HepG2 (cell line): ENCODE data around the gene BHLHE23. TPM values are rescaled to one million over a fixed set of nuclear protein-coding genes. Genes with fewer than 3 reads are reported as not detected.
A peak's percentile ranks its signal among the peaks of the same experiment; 100 is the strongest.

ENCODE experiments used
- KAT2B ChIP-seq: fragments of 150-350 bp; IDR thresholded peaks from 2 replicates; pipeline ENCODE4 v1.6.1; 2014; ENCODE audit warnings: low read depth, low read length, borderline replicate concordance
- NR2C2 ChIP-seq: sonication (generic); formaldehyde crosslinking; IDR thresholded peaks from 2 replicates; pipeline ENCODE4 v1.4.0; 2020; ENCODE audit warnings: missing genetic modification reagents, mild to moderate bottlenecking, moderate library complexity, borderline replicate concordance
- PAX8 ChIP-seq: sonication (generic); formaldehyde crosslinking; IDR thresholded peaks from 2 replicates; pipeline ENCODE4 v1.8.0; 2022; ENCODE audit warnings: mild to moderate bottlenecking, missing genetic modification reagents, borderline replicate concordance
- PHF20 ChIP-seq: sonication (generic); formaldehyde crosslinking; IDR thresholded peaks from 2 replicates; pipeline ENCODE4 v1.5.0; 2020; ENCODE audit warnings: mild to moderate bottlenecking, missing genetic modification reagents
- PRPF4 ChIP-seq: fragments of 200-400 bp; formaldehyde crosslinking; IDR thresholded peaks from 2 replicates; pipeline ENCODE4 v1.6.1; 2016; ENCODE audit warnings: low read length, low read depth; ENCODE audit not compliant: poor library complexity, severe bottlenecking
- SMAD9 ChIP-seq: sonication (generic); formaldehyde crosslinking; IDR thresholded peaks from 2 replicates; pipeline ENCODE4 v1.5.1; 2020; ENCODE audit warnings: mild to moderate bottlenecking, missing genetic modification reagents
- ZFY ChIP-seq: sonication (generic); formaldehyde crosslinking; IDR thresholded peaks from 2 replicates; pipeline ENCODE4 v1.4.0; 2020; ENCODE audit warnings: missing genetic modification reagents
- ZNF160 ChIP-seq: sonication (generic); formaldehyde crosslinking; IDR thresholded peaks from 2 replicates; pipeline ENCODE4 v1.8.0; 2022; ENCODE audit warnings: mild to moderate bottlenecking, inconsistent platforms, missing genetic modification reagents
- ZNF275 ChIP-seq: sonication (generic); formaldehyde crosslinking; IDR thresholded peaks from 2 replicates; pipeline ENCODE4 v1.8.0; 2022; ENCODE audit warnings: missing genetic modification reagents, mild to moderate bottlenecking, inconsistent platforms, borderline replicate concordance
- polyA plus RNA-seq, 8 experiments: library from polyadenylated mRNA; depleted of rRNA in 3 of 8; stranded (reverse) in 7 of 8; unstranded in 1 of 8; fragments of >200 nt; fragmentation: Illumina TruSeq in 4 of 8; extraction: Trizol in 4 of 8; gene quantifications; 2 replicates each; pipeline versions ENCODE4 v1.2.1 to v1.2.3, GENCODE V29; 2011 to 2016; ENCODE audit warnings: low read depth in 4 of 8, missing spikeins in 1 of 8, mixed read lengths in 1 of 8; ENCODE audit not compliant: insufficient read depth in 1 of 8
- total RNA-seq, 5 experiments: library from RNA; depleted of rRNA; stranded (reverse); fragments of >200 nt; fragmentation: Illumina TruSeq; extraction: Trizol; gene quantifications; 2 replicates each; pipeline ENCODE4 v1.2.3, GENCODE V29; 2016; ENCODE audit warnings: low read depth in 1 of 5
- TF ChIP-seq, protein P1 (sequence below): IDR thresholded peaks from 2 replicates; pipeline ENCODE4 v1.6.1; 2018; ENCODE audit warnings: missing genetic modification reagents

BHLHE23 gene
- total and polyA plus RNA-seq, 2 of the 13 experiments (the other 11 are each of a cell fraction or from before 2014, with no cell fraction given): not detected

DNA sequence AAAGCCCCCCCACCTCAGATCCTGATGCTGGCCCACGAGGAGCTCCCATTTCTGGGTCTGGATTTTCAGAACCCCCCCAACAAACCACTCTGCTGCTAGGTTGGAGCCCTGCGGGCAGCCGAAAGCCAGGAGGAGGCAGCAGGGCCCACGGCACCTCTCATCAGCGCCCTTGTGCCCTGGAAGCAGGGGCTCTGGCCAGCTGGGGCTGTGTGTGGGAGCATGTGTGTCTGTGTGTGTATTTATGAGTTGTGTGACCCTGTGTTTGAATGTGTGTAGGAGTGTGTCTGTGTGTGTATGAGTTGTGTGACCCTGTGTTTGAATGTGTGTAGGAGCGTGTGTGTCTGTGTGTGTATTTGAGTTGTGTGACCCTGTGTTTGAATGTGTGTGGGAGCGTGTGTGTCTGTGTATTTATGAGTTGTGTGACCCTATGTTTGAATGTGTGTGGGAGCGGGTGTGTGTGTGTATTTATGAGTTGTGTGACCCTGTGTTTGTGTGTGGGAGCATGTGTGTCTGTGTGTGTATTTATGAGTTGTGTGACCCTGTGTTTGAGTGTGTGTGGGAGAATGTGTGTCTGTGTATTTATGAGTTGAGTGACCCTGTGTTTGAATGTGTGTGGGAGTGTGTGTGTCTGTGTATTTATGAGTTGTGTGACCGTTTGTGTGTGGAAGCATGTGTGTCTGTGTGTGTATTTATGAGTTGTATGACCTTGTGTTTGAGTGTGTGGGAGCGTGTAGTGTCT lies 35.4 kb downstream of the BHLHE23 start (continued):
- TF ChIP-seq ZNF275 (CRISPR knock-in tag): no peak
- no peak for TF ChIP-seq KAT2B
- 0 out of 2 replicates have a peak, but pooled peaks have one; percentile 3 for TF ChIP-seq PHF20 (CRISPR knock-in tag)
- TF ChIP-seq, protein P1, sequence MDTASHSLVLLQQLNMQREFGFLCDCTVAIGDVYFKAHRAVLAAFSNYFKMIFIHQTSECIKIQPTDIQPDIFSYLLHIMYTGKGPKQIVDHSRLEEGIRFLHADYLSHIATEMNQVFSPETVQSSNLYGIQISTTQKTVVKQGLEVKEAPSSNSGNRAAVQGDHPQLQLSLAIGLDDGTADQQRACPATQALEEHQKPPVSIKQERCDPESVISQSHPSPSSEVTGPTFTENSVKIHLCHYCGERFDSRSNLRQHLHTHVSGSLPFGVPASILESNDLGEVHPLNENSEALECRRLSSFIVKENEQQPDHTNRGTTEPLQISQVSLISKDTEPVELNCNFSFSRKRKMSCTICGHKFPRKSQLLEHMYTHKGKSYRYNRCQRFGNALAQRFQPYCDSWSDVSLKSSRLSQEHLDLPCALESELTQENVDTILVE (CRISPR knock-in tag): no peak
- 0 out of 2 replicates have a peak, but pooled peaks have one; percentile 54 for TF ChIP-seq SMAD9 (CRISPR knock-in tag)
- peak; percentile 3; the same call in 1 of the 2 replicates for TF ChIP-seq NR2C2 (CRISPR knock-in tag)
- TF ChIP-seq PRPF4: no peak
- no peak for TF ChIP-seq ZFY (CRISPR knock-in tag)
- TF ChIP-seq PAX8: no peak
- TF ChIP-seq ZNF160: no peak
